ENCODE data around the gene FOXP1.

Gene FOXP1

GRCh38 chr3:71010726-71011455 lies 572.6 kb downstream of the FOXP1 start:
- Histone ChIP-seq H3K36me3 (ENCODE audit: insufficient read depth, low read length) (peaks cover 8% of the 10 kb centered on the region), H3K4me3 (ENCODE audit: low read depth, low read length) (no peak overlapping the region), H3K79me2 (ENCODE audit: control insufficient read depth, insufficient read depth, low read length, unreplicated experiment) (peaks cover 42% of the 10 kb centered on the region), H3K27me3 (ENCODE audit: insufficient read depth, low read length) (no peaks in the 10 kb centered on the region), H3K4me1 (ENCODE audit: control insufficient read depth, insufficient read depth, low read length, unreplicated experiment) (peaks cover 8% of the 10 kb centered on the region), H3K27ac (ENCODE audit: low read depth, low read length) (no peak overlapping the region), H2AFZ (ENCODE audit: low read length, unreplicated experiment) (no peak overlapping the region)

GRCh38 chr3:71008350-71008935 lies 575.1 kb downstream of the FOXP1 start:
- peaks cover 44% of the 10 kb centered on the region for H3K79me2 ChIP-seq (ENCODE audit: control insufficient read depth, insufficient read depth, low read length, unreplicated experiment)
- no peak overlapping the region for H2AFZ ChIP-seq (ENCODE audit: low read length, unreplicated experiment)
- H3K4me1 ChIP-seq (ENCODE audit: control insufficient read depth, insufficient read depth, low read length, unreplicated experiment), result peaks cover 8% of the 10 kb centered on the region
- H3K4me3 ChIP-seq (ENCODE audit: low read depth, low read length), result no peak overlapping the region
- no peaks in the 10 kb centered on the region; the same call in 1 of the 2 replicates for H3K36me3 ChIP-seq (ENCODE audit: insufficient read depth, low read length)
- no peaks in the 10 kb centered on the region for H3K27me3 ChIP-seq (ENCODE audit: insufficient read depth, low read length)
- H3K27ac ChIP-seq (ENCODE audit: low read depth, low read length), result peak overlapping the region; percentile 1; the same call in 1 of the 2 replicates

GRCh38 chr3:71006810-71007785 lies 576.4 kb downstream of the FOXP1 start:
- Histone ChIP-seq H3K4me1 (ENCODE audit: control insufficient read depth, insufficient read depth, low read length, unreplicated experiment) (peaks cover 8% of the 10 kb centered on the region), H3K27me3 (ENCODE audit: insufficient read depth, low read length) (no peaks in the 10 kb centered on the region), H3K4me3 (ENCODE audit: low read depth, low read length) (no peak overlapping the region), H3K79me2 (ENCODE audit: control insufficient read depth, insufficient read depth, low read length, unreplicated experiment) (peaks cover 40% of the 10 kb centered on the region), H3K27ac (ENCODE audit: low read depth, low read length) (peak overlapping the region; percentile 1; the same call in 1 of the 2 replicates), H2AFZ (ENCODE audit: low read length, unreplicated experiment) (no peak overlapping the region), H3K36me3 (ENCODE audit: insufficient read depth, low read length) (no peaks in the 10 kb centered on the region; the same call in 1 of the 2 replicates)

GRCh38 chr3:71005702-71006321 lies 577.7 kb downstream of the FOXP1 start:
- H3K36me3 ChIP-seq (ENCODE audit: insufficient read depth, low read length), result no peaks in the 10 kb centered on the region
- H3K4me3 ChIP-seq (ENCODE audit: low read depth, low read length), result no peak overlapping the region
- no peak overlapping the region for H3K27ac ChIP-seq (ENCODE audit: low read depth, low read length)
- H3K4me1 ChIP-seq (ENCODE audit: control insufficient read depth, insufficient read depth, low read length, unreplicated experiment), result peaks cover 5% of the 10 kb centered on the region
- no peak overlapping the region for H2AFZ ChIP-seq (ENCODE audit: low read length, unreplicated experiment)
- peaks cover 43% of the 10 kb centered on the region for H3K79me2 ChIP-seq (ENCODE audit: control insufficient read depth, insufficient read depth, low read length, unreplicated experiment)
- H3K27me3 ChIP-seq (ENCODE audit: insufficient read depth, low read length), result no peaks in the 10 kb centered on the region

DNA sequence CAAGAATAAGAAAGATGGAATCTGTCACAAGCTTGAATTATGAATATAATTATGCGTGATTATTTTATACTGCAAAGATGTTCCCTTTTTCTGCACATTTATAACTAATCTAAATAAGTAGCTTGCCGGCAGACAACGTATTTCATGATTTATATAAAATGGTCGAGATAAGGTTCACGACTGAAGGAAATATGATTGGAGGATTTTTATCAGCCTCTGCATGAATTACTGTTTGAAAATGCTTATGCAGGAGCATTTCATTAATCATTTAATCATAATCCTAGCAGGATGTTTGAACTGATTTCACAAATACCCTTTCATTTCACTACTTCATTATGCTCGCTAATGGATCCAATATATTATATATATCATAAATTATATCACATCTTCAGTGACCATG lies 580.0 kb downstream of the FOXP1 start:
- H2AFZ ChIP-seq (ENCODE audit: low read length, unreplicated experiment), result no peak overlapping the region
- peaks cover 16% of the 10 kb centered on the region for H3K4me1 ChIP-seq (ENCODE audit: control insufficient read depth, insufficient read depth, low read length, unreplicated experiment)
- no peaks in the 10 kb centered on the region for H3K27me3 ChIP-seq (ENCODE audit: insufficient read depth, low read length)
- H3K27ac ChIP-seq (ENCODE audit: low read depth, low read length), result no peak overlapping the region
- peaks cover 38% of the 10 kb centered on the region for H3K79me2 ChIP-seq (ENCODE audit: control insufficient read depth, insufficient read depth, low read length, unreplicated experiment)
- 0 out of 2 replicates have a peak, but pooled peaks cover 2% of the 10 kb centered on the region for H3K36me3 ChIP-seq (ENCODE audit: insufficient read depth, low read length)
- no peak overlapping the region for H3K4me3 ChIP-seq (ENCODE audit: low read depth, low read length)

DNA sequence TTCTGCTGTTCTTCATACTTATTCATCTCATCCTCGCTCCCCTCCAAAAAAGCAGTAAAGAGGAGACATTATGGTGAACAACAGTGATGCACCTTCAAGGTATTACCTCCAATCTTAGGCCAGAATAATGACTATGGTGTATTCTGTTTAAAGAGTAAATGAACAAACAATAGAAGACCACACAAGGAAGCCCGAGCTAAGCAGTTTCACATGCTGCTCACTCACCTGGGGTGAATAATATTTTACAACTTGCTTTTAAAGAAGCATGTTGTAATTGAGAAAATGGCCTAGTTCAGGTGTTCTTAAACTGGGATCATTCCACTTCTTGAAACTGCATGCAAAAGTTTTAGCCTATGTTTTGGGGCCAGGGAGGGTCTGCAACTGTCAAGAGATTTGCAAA lies 581.2 kb downstream of the FOXP1 start:
- H3K27me3 ChIP-seq (ENCODE audit: insufficient read depth, low read length), result no peaks in the 10 kb centered on the region
- H3K4me3 ChIP-seq (ENCODE audit: low read depth, low read length), result no peak overlapping the region
- peaks cover 6% of the 10 kb centered on the region; the same call in 1 of the 2 replicates for H3K36me3 ChIP-seq (ENCODE audit: insufficient read depth, low read length)
- H3K79me2 ChIP-seq (ENCODE audit: control insufficient read depth, insufficient read depth, low read length, unreplicated experiment), result peaks cover 36% of the 10 kb centered on the region
- peaks cover 16% of the 10 kb centered on the region for H3K4me1 ChIP-seq (ENCODE audit: control insufficient read depth, insufficient read depth, low read length, unreplicated experiment)
- no peak overlapping the region for H2AFZ ChIP-seq (ENCODE audit: low read length, unreplicated experiment)
- H3K27ac ChIP-seq (ENCODE audit: low read depth, low read length), result no peak overlapping the region

DNA sequence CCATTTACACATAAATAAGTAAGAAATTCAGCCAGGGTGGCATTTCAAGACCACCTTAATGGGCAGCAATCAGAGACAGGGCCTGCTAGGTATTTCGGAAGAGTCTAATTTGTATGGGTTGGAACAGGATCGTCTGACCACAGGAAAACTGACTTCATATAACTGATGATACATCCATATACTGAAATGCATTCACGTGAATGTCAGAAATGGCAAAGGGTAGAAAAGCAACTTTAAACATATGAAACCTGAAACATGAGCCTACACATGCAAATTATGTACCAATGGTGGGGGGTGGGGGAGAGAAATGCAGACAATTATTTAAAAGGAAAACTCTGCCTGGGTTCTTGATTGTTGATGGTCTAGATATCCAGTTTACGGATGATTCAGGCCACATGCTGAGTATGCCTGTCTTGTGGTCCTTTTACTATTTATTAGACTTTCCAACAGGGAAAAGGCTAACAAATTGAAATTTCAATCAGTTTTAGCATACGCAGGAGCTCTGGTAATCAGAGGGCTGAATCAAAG lies 582.2 kb downstream of the FOXP1 start:
- Histone ChIP-seq H3K79me2 (ENCODE audit: control insufficient read depth, insufficient read depth, low read length, unreplicated experiment) (peaks cover 33% of the 10 kb centered on the region), H3K4me1 (ENCODE audit: control insufficient read depth, insufficient read depth, low read length, unreplicated experiment) (peaks cover 13% of the 10 kb centered on the region), H3K27ac (ENCODE audit: low read depth, low read length) (no peak overlapping the region), H2AFZ (ENCODE audit: low read length, unreplicated experiment) (no peak overlapping the region), H3K36me3 (ENCODE audit: insufficient read depth, low read length) (peaks cover 15% of the 10 kb centered on the region; the same call in 1 of the 2 replicates), H3K27me3 (ENCODE audit: insufficient read depth, low read length) (no peaks in the 10 kb centered on the region), H3K4me3 (ENCODE audit: low read depth, low read length) (no peak overlapping the region)

- Histone ChIP-seq H3K27me3 (ENCODE audit: insufficient read depth, low read length) (no peaks in the 10 kb centered on the region), H3K4me3 (ENCODE audit: low read depth, low read length) (no peak overlapping the region), H3K4me1 (ENCODE audit: control insufficient read depth, insufficient read depth, low read length, unreplicated experiment) (peaks cover 12% of the 10 kb centered on the region), H3K27ac (ENCODE audit: low read depth, low read length) (no peak overlapping the region), H3K79me2 (ENCODE audit: control insufficient read depth, insufficient read depth, low read length, unreplicated experiment) (peaks cover 27% of the 10 kb centered on the region), H3K36me3 (ENCODE audit: insufficient read depth, low read length) (peaks cover 20% of the 10 kb centered on the region; the same call in 1 of the 2 replicates), H2AFZ (ENCODE audit: low read length, unreplicated experiment) (no peak overlapping the region)
Observed at GRCh38 chr3:71000483-71000882, 583.0 kb downstream of the FOXP1 start.

GRCh38 chr3:70999730-71000129 lies 583.8 kb downstream of the FOXP1 start:
- H3K4me1 ChIP-seq (ENCODE audit: control insufficient read depth, insufficient read depth, low read length, unreplicated experiment), result peaks cover 19% of the 10 kb centered on the region
- peaks cover 26% of the 10 kb centered on the region for H3K79me2 ChIP-seq (ENCODE audit: control insufficient read depth, insufficient read depth, low read length, unreplicated experiment)
- peaks cover 26% of the 10 kb centered on the region; the same call in 1 of the 2 replicates for H3K36me3 ChIP-seq (ENCODE audit: insufficient read depth, low read length)
- no peak overlapping the region for H3K4me3 ChIP-seq (ENCODE audit: low read depth, low read length)
- H3K27me3 ChIP-seq (ENCODE audit: insufficient read depth, low read length), result no peaks in the 10 kb centered on the region
- peak overlapping the region; percentile 44 for H3K27ac ChIP-seq (ENCODE audit: low read depth, low read length)
- no peak overlapping the region for H2AFZ ChIP-seq (ENCODE audit: low read length, unreplicated experiment)

- H3K4me3 ChIP-seq (ENCODE audit: low read depth, low read length), result no peak overlapping the region
- H3K79me2 ChIP-seq (ENCODE audit: control insufficient read depth, insufficient read depth, low read length, unreplicated experiment), result peaks cover 16% of the 10 kb centered on the region
- no peak overlapping the region for H2AFZ ChIP-seq (ENCODE audit: low read length, unreplicated experiment)
- H3K27ac ChIP-seq (ENCODE audit: low read depth, low read length), result no peak overlapping the region
- H3K4me1 ChIP-seq (ENCODE audit: control insufficient read depth, insufficient read depth, low read length, unreplicated experiment), result peaks cover 28% of the 10 kb centered on the region
- H3K27me3 ChIP-seq (ENCODE audit: insufficient read depth, low read length), result no peaks in the 10 kb centered on the region
- peaks cover 53% of the 10 kb centered on the region; the same call in 1 of the 2 replicates for H3K36me3 ChIP-seq (ENCODE audit: insufficient read depth, low read length)
Observed at GRCh38 chr3:70996082-70996481, 587.4 kb downstream of the FOXP1 start.
